ENCODE results near the gene COL11A2. TPM values are rescaled to one million over a fixed set of nuclear protein-coding genes. Genes with fewer than 3 reads are reported as not detected.
A peak's percentile ranks its signal among the peaks of the same experiment; 100 is the strongest.

COL11A2 gene
- polyA plus RNA-seq, 1 donor from 2014 or later, result 9.8 TPM

GRCh38 chr6:33120001-33120400 is 72.3 kb downstream of the COL11A2 start:
- Histone ChIP-seq H3K4me2 (ENCODE audit: low read length) (no peak overlapping the region), H3F3A (ENCODE audit: insufficient read depth, low read length, poor library complexity, severe bottlenecking) (no peaks in the 10 kb centered on the region), H3K9me2 (ENCODE audit: insufficient read depth, low read length) (no peaks in the 10 kb centered on the region), H3K9ac (ENCODE audit: low read length) (no peak overlapping the region), H3K9me3 (ENCODE audit: low read length) (peaks cover 11% of the 10 kb centered on the region), H3K27me3 (ENCODE audit: insufficient read depth, low read depth, low read length) (peaks cover 5% of the 10 kb centered on the region), H3K27ac (ENCODE audit: low read length) (no peak overlapping the region), H4K20me1 (ENCODE audit: insufficient read depth) (no peaks in the 10 kb centered on the region), H3K79me2 (replicated peaks; ENCODE audit: insufficient read depth, low read length) (peaks cover 4% of the 10 kb centered on the region), H2AFZ (ENCODE audit: low read depth, low read length) (no peak overlapping the region), H3K4me3 (ENCODE audit: low read length) (peak overlapping the region; percentile 11), H3K36me3 (ENCODE audit: insufficient read depth, low read length) (no peaks in the 10 kb centered on the region)
- TF ChIP-seq TAF1 (IDR thresholded peaks at IDR 0.05; ENCODE audit: low read depth) (no peak), POLR2AphosphoS5 (IDR thresholded peaks at IDR 0.05) (no peak), MXI1 (conservative IDR thresholded peaks at IDR 0.05; ENCODE audit: poor library complexity, severe bottlenecking) (no peak), RAD21 (conservative IDR thresholded peaks at IDR 0.05) (no peak), EP300 (conservative IDR thresholded peaks at IDR 0.05; ENCODE audit: poor library complexity, severe bottlenecking) (no peak), SMC3 (conservative IDR thresholded peaks at IDR 0.05; ENCODE audit: poor library complexity) (no peak), REST (IDR thresholded peaks at IDR 0.05; ENCODE audit: borderline replicate concordance) (no peak), EZH2 (IDR thresholded peaks at IDR 0.05; ENCODE audit: borderline replicate concordance, insufficient read depth, low read length, poor library complexity, severe bottlenecking) (no peak)
- TF ChIP-seq, protein P1, sequence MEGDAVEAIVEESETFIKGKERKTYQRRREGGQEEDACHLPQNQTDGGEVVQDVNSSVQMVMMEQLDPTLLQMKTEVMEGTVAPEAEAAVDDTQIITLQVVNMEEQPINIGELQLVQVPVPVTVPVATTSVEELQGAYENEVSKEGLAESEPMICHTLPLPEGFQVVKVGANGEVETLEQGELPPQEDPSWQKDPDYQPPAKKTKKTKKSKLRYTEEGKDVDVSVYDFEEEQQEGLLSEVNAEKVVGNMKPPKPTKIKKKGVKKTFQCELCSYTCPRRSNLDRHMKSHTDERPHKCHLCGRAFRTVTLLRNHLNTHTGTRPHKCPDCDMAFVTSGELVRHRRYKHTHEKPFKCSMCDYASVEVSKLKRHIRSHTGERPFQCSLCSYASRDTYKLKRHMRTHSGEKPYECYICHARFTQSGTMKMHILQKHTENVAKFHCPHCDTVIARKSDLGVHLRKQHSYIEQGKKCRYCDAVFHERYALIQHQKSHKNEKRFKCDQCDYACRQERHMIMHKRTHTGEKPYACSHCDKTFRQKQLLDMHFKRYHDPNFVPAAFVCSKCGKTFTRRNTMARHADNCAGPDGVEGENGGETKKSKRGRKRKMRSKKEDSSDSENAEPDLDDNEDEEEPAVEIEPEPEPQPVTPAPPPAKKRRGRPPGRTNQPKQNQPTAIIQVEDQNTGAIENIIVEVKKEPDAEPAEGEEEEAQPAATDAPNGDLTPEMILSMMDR (IDR thresholded peaks at IDR 0.05; ENCODE audit: poor library complexity, severe bottlenecking), result no peak

DNA sequence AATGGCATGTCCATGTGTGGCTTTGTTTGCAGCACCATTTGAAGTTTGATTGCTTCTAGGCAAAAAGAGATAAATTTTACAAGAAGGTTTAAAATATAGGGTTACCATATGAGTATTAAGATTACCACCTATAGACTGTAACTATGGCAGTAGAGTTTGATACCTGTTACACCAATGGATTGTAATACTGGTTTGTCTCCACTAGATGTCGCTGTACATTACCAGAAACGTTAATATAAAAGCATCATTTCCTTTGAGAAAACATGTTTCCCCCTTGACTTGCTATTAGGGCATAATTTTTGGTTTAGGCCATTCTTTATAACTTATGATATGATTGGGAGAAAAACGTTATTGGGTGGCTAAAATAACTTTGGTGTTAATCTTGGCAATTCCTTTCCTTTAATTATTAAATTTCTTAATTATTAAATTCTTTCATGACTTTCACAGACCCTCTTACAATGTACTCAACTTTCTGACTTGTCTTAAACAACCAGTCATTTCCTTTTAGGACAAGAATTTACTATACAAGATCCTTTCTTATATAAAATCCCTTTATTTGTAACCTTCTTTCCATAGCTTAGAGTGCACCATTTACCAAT is 73.6 kb downstream of the COL11A2 start:
- H3K9me3 ChIP-seq (ENCODE audit: low read length), result peaks cover 7% of the 10 kb centered on the region
- peak overlapping the region; percentile 73 for H3K9ac ChIP-seq (ENCODE audit: low read length)
- H3K36me3 ChIP-seq (ENCODE audit: insufficient read depth, low read length), result no peaks in the 10 kb centered on the region
- no peaks in the 10 kb centered on the region for H3F3A ChIP-seq (ENCODE audit: insufficient read depth, low read length, poor library complexity, severe bottlenecking)
- no peak overlapping the region for H3K4me2 ChIP-seq (ENCODE audit: low read length)
- H3K9me2 ChIP-seq (ENCODE audit: insufficient read depth, low read length), result no peaks in the 10 kb centered on the region
- peaks cover 5% of the 10 kb centered on the region for H3K27me3 ChIP-seq (ENCODE audit: insufficient read depth, low read depth, low read length)
- no peak overlapping the region for H3K27ac ChIP-seq (ENCODE audit: low read length)
- no peaks in the 10 kb centered on the region for H4K20me1 ChIP-seq (ENCODE audit: insufficient read depth)
- TF ChIP-seq, protein P1 (IDR thresholded peaks at IDR 0.05; ENCODE audit: poor library complexity, severe bottlenecking), result peak; percentile 83
- TF ChIP-seq EZH2 (IDR thresholded peaks at IDR 0.05; ENCODE audit: borderline replicate concordance, insufficient read depth, low read length, poor library complexity, severe bottlenecking), result no peak
- no peak for TF ChIP-seq MXI1 (conservative IDR thresholded peaks at IDR 0.05; ENCODE audit: poor library complexity, severe bottlenecking)
- peak; percentile 79 for TF ChIP-seq RAD21 (conservative IDR thresholded peaks at IDR 0.05)
- TF ChIP-seq REST (IDR thresholded peaks at IDR 0.05; ENCODE audit: borderline replicate concordance), result no peak
- TF ChIP-seq SMC3 (conservative IDR thresholded peaks at IDR 0.05; ENCODE audit: poor library complexity), result peak; percentile 82
- no peak for TF ChIP-seq EP300 (conservative IDR thresholded peaks at IDR 0.05; ENCODE audit: poor library complexity, severe bottlenecking)
- no peak for TF ChIP-seq POLR2AphosphoS5 (IDR thresholded peaks at IDR 0.05)
- TF ChIP-seq TAF1 (IDR thresholded peaks at IDR 0.05; ENCODE audit: low read depth), result no peak
- peak overlapping the region; percentile 76 for H3K4me3 ChIP-seq (ENCODE audit: low read length)
- peaks cover 4% of the 10 kb centered on the region for H3K79me2 ChIP-seq (replicated peaks; ENCODE audit: insufficient read depth, low read length)
- no peak overlapping the region for H2AFZ ChIP-seq (ENCODE audit: low read depth, low read length)
